HG02642 (cell line): ENCODE data around the gene ZBTB33.

Experiments
- ATAC-seq: cut with Tn5 transposase; IDR thresholded peaks from one replicate; pipeline ENCODE4 v1.9.1; 2021; ENCODE audit warnings: mild to moderate bottlenecking; ENCODE audit not compliant: unreplicated experiment, poor library complexity

ZBTB33 gene

DNA sequence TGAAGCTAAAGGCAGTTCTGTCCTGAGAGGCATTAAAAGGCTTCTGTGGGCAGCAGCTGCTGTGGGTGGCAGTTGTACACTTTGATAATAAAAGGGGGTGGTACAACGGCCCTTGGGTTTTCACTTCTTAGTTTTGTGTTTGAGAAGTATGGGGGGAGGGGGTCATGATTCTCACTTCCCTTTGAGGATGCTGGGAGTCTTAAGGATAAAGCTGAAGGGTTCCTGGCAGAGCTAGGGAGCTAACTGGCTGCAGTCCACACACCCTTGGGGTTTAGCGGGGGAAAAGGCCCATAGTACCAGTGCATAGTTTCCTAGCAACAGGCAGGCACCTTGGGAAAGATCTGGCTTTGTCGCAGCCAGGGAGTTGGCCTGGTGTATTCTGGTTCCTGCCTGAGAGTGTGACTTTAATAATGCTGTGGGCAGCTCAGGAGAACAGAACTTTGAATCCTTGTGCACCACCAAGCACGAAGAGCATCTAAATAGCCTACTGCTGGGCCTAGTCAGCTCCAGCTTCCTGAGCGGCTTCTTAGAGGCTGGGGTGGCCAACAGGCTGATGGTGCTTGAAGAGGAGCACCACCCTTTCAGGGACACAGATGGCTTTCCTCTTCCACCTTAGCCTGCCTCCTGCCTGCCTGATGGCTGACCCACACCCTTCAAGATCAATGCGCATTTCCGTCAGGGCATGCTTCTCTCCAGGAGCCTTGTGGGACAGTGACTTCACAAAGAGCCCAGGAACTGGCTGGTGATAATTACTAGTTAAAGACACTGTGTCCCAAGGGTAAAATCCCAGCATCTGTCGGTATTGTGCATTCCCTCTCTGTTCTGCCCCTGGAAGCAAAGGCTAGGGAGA, 12.5 kb downstream of the ZBTB33 start:
- ATAC-seq: no peak

DNA sequence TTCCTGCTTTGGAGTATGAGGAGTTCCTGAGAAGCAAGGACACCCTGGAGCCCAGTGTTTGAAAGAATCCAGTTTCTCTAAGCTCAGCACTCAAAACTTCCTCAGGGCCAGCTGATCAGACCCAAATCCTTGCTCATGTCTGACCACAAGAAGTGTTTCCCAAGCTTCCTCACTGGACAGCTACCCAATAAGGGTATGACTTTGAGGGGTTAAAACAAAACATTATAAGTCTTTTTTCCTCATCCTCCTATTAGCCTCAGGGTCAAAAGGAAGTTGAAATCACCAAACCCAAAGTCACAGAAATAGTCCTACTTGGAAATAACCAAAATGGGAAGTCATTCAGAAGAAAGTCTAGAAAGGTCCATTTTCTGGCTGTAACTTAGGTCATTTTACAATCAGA, 13.7 kb downstream of the ZBTB33 start:
- ATAC-seq: no peak

DNA sequence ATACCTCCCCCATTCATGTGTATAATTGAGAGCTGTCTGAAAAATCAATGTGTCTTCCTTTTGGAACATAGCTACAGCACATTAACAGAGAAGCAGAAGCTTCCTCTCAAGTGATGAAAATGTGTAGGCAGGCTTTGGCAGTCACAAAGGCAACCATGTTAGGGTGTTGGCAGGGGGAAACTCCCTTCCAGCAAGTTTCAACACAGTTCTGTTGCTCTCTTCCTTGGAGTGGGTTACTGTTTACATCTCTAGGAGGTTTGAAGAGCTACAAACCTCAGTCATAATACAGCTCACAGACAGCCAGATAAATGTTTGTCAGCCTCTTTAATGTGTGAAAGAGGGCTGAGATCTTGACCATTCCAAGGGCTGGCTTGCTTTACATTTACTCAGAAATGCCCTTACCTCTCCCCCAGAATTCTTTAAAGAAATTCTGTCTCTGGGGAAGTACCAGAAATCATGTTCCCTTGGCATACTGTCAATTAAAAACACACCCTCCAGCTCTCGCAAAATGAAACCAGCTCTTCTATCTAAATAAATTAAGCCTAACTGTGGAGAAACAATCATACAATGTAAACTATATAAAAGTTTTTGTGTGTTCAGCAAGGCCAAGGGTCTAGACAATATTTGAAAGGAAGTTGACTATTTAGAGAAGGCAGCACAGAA, 18.9 kb downstream of the ZBTB33 start:
- no peak for ATAC-seq

DNA sequence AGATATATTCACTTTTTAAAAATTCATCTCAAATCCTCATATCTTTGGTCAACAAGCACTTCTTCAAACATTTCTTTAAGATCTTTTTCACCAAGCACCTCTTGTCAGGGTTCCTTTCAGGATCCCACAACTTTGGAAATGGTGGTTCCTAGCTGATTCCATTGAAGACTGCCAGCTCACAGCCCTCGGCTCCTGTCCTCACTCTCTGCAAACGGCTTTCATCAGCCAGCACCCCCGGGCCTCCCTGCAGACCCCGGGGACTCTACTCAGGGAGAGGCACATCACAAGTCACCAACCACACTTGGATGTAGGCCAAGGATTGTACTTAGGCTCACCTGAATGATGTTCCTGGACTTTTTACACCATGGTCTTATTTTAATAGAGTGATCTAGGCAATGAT, 20.0 kb downstream of the ZBTB33 start:
- ATAC-seq: no peak

DNA sequence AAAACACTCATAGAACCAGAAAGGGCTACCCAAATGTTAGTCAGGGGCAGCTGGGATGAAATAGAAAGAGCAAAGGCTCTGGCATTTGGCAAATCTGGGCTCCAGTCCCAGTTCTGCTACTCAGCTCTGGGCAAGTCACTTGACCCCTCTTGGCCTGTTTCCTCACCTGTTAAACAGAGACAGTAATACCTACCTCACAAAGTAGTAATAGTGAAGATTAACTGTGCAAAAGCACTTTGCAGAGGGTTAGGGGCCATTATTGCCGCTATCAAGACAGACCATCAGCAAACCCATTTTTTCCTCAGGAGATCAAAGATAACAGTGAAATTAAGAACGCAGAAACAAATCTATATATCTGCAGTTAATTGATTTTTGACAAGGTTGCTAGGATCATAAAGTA, 20.6 kb downstream of the ZBTB33 start:
- no peak for ATAC-seq

DNA sequence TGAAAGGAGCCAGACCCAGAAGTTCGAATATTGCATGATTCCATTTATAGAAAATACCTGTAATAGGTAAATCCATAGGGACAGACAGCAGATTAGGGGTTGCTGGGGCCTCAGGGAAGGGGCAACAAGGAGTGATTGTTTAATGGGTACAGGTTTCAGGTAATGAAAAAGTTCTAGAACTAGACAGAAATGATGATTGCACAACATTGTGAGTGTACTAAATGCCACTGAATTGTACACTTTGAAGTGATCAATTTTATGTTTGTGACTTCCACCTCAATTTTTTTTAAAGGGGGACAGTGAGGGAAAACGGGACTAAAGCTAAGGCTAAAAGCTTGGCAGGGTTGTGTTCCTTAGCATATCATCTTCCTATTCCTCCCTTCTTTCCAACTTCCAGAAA, 23.5 kb downstream of the ZBTB33 start:
- no peak for ATAC-seq

DNA sequence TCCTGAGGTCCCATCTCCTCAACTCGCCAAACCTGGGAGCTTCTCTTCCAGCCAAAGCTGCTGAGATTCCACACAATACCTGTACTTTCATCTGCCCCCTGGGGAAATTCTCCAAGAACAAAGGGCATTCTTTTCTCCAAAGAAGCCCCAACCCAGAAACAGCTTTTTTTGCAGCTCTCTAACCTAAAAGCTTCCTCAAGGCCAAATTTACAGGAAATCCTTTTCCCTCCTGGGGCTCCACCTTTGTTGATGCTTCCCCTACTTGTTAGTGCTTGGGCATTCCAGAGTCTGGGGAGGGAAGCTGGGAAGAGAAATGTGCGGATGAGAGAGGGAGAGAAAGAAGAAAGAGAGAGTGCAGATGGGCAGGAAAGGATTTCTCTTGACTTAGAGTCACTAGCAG, 24.3 kb downstream of the ZBTB33 start:
- ATAC-seq: no peak

DNA sequence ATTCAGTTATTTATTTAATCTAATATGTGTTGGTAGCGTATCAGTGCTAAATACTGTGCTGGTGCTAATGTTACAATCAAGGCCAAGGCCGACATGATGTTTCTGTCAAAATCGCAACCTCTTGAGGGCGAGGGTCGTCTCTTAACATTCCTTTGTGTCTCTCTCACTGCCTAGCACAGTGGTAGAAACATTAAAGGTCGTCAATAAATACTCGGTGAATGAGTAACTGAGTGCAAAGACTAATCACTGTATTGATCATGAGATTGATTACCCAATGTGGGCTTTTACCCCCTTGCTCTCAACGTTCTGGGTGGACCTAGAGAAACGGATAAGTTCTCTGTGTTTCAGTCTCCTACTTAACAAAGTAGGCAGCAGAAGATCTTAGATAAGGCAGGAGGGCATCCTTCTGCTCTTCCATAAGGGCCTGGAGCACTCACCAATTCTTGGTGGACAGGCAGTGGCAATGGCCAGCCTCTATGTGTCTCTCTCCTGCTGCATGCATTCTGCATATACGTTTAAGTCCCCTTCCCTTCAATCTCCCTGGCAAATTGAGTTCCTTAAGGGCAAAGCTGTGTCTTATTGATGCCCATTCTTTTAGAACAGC, 30.5 kb downstream of the ZBTB33 start:
- ATAC-seq: no peak

DNA sequence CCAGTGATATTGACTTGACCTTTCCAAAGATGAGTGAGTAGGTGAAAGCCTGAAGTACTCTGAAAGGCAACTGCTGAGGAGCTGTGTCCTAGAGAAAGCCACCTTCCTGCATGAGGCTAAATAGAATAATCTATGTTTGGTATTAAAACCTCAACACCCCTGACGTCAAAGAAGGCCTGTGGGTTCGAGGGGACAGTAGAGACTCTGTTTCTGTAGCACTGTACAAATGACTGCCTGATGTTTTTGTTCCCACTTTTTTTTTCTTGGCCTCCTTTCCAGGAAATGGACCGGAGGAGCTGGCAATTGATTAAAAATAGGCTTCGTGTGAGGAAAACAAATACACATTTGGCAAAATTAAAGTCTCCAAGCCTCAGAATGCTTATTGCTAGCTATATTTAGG, 31.1 kb downstream of the ZBTB33 start:
- ATAC-seq: no peak

DNA sequence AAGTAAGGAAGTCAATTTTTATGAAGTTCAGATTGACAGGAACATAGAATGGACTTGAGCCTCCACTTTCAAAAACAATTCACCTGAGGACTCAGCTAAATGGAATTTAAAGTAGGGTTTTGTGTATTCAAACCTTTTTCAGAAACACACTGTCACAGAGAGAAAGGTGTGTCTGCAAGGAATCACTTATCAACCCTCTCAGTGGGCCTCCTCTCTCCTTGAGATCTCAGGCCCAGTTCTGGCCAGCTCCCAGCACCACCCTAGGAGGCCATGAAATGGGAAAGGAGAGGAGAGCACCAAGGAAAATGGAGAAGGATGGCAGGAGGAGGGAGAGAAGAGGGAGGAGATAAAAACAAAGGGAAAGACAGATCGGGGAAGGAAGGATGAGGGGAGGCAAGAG, 32.1 kb downstream of the ZBTB33 start:
- ATAC-seq: no peak

DNA sequence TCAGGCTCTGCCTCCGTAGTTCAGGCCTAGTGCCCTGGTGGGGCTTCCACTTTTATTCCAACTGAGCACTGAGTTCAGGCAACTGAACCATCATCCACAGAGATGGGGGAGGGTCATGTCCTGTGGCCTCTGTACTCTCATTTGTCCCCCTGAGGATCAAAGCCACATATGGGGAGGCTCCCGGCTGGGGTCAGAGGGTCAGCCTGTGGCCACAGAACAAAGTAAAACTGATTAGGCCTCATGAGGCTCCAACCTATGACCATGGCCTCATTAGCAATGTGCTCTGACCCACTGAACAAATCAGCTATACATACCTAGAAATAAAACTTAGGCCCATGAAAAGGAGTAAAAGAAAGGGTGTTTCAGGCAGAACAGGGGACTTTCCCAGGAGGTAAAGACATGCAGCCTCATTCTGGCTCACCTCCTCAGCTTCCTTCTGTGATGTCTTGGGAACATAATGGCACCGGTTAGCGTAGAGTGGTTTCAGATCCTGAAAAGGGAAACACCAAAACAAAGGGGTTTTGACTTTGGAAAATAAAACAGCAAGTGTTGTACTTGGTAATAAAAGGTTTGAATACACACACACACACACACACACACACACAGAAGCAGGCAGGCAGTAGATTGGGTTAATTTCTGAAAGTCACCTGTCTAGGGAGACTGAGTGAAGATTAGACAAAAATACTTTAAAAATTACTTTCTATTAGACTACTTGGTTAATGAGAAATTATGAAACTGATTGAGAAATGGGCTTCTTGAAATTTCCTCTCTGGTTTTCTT, 36.3 kb downstream of the ZBTB33 start:
- ATAC-seq: peak; percentile 46

DNA sequence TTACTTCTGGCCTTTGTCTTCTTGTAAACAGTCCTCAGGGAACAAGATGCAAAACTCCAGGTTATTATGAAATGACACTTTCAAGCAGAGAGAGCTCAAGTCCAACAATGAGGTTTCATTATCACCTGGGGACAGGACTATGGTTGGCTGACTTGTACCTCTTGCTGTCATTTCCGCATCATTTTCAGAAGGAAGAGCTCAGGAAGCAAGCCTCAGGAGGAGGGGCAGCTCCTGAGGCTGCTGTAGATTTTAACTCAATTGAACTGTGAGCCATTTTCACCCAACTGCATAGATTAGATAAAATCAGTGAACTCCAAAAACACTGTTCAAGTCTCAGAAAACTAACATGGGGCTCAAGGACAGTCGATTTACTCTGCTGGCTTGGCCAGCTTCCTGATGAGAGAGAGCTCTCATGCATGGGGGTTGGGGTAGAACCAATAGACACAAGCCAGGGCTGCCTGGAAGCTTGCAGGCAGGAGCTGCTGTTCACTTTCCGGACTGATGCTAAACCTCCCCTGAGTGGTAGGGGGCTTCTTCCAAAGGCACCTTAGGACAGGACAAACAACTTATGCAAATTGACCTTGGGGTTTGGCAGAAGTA, 37.0 kb downstream of the ZBTB33 start:
- peak; percentile 79 for ATAC-seq

DNA sequence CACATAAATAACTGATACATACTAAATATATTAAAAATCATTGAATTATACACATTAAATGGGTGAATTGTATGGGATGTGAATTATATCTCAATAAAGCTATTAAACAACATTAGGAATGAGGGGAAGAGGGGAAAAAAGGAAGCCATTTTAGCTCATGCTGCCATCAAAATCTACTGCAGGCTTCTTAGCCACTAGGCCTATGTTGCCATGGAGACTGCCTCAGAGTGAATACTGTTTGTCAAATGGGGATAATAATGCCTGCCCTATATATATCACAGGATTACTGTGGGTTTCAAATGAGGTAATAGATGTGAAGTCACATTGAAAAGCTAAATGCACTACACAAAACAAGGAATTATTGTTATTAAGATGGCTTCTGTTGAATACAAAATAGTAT, 39.5 kb downstream of the ZBTB33 start:
- no peak for ATAC-seq

DNA sequence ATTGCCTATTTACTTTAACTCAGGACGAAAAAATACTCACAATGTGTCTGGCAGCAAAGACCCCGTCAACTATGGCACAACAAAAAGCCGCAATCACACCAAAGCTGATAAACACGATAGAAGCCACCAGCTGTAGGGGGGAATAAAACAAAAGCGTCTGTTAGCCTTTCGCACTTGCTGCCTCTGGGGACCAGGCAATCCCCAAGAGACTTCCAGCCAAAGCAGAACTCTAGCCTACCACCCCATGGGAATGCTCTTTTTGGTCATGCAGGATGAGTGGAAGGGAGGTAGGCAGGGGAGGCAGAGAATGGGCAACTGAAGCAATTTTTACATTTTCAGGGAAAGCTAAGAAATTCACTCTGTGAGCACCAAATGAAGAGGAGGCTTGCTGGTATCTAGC, 40.6 kb downstream of the ZBTB33 start:
- no peak for ATAC-seq

DNA sequence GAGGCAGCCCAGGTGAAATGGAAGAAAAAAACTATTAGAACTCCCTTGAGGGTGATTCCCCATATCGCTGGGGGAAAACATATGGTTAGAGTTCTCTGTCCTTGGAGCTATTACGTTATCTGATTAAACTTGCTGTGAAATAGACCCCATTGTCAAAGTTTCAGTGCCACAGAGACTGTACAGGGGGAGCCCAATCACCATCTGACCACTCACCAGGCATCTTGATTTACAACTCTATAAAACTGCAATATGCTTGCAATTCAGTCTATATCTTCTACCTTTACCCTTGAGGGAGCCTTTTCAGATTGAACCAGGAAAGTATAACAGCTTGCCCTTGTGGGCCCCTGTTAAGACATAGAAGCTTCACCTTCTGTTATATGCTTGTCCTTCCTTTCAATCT, 42.4 kb downstream of the ZBTB33 start:
- no peak for ATAC-seq

DNA sequence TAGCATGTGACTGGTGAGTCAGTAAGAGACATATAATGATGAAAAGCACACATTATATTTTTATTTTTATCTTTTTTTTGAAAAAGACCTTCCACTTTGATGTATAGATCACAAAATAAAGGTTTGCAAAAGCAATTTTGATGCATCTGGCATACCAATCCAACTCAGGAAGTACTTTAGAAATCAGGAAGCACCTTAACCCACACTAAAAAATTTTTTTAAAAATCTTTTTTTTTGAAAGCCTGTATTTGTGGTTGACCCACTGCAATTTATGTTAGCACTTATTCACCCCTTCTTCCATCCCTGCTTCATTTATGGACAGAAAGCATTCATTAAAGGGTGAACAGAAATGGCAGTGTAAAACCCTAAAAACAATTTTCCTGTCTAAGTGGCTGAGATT, 44.0 kb downstream of the ZBTB33 start:
- ATAC-seq: no peak

DNA sequence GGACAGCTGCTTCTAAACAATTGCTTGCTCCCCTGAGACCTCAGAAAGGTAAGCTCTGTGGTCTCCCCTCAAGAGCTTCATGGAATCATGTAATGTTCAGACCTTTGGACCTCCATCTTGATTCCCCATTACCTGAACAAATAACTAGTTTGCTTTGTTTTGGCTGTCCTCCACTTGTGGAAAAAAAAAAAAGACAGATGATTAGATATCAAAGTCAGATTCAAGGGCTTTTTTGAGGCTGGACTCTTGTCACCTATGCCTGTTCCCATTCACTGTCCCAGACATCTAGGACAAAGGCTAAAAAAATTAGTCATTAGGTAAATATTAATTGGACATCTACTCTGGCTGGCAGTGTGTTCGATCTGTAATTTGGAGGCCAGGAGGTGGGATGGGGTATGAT, 47.3 kb downstream of the ZBTB33 start:
- ATAC-seq: no peak

DNA sequence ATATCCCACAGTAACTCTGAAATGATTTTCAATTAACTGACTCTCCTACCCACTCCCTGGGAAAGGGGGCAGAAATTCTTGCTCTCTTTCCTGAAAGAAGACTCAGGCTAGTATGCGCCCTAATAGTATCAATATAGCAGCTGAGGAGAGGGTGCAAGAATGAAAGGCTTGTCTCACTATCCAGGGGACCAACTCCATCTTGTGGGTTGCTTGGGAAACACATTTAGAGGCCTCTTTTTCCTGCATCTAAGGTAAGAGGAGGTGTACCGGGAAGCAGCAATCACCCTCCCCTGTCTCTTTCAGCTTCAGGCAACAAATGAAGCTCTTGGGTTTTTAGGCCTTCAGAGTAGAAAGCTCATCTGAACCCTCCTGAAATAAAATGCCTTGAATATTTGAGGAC, 49.3 kb downstream of the ZBTB33 start:
- ATAC-seq: no peak

DNA sequence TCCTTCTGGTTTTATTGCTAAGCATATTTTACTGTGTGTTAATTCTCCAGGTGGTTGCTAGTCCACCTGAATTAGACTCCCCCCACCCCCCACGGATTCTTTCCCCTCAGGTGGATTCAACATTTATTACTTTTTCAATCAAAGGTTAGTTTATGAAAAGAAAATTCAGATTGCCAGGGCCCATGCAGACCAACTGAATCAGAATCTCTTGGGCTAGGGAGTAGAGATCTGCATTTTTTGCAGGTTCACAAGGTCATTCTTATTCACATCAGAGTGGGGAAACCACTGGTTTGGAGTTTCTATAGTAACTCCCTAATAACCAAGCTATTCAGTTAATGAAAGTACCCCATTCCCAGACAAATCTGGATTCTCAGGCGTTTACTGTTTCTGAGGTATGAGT, 50.9 kb downstream of the ZBTB33 start:
- ATAC-seq: no peak

DNA sequence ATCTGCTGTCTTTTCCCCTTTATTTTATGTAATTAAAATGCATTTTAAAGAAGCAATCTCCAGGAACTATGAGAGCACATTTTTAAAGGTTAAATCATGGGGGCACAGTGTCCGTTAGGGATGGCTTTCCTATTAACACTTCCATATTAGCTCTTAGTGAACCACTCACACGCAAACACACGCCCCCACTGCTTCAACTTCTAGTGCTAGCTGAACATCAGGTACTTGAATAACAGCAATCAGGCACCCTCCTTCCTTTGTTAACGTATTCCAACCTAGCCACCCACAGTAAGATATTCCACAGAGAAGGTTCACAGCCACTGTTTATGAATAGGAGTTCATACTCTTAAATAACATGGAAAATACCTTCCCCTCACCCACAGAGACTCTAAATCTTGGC, 51.3 kb downstream of the ZBTB33 start:
- peak; percentile 24 for ATAC-seq
